GM19099 (cell line): ENCODE results near the gene CETN3.

Experiments
- POLR2A ChIP-seq: IDR thresholded peaks from 3 replicates; pipeline ENCODE4 v1.6.1; 2011; ENCODE audit warnings: low read depth; ENCODE audit not compliant: insufficient read length; ENCODE audit errors: extremely low read depth

CETN3 gene

GRCh38 chr5:90355635-90356034 lies 53.9 kb downstream of the CETN3 start:
- TF ChIP-seq POLR2A, result no peak

DNA sequence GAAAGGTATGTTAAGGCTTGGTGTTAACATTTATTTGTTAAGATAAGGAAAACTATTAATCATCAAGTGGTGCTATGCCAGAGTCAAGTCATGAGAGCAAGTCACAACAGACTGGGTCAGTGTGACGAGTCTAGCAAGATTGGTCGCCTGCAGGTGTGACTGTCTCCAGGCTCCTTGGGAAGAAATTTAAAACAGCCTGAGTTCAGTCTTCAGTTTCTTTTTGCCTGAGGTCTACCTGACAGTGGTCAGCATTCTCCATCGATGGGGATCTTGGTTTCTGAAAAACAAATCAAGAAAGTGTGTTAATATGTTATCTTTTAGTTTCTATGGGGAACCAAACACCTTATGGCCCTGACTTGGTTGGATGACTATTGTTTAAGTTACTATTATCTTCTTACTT lies 56.3 kb downstream of the CETN3 start:
- no peak for TF ChIP-seq POLR2A

- TF ChIP-seq POLR2A, result no peak
Observed at GRCh38 chr5:90351101-90351500, 58.5 kb downstream of the CETN3 start.

DNA sequence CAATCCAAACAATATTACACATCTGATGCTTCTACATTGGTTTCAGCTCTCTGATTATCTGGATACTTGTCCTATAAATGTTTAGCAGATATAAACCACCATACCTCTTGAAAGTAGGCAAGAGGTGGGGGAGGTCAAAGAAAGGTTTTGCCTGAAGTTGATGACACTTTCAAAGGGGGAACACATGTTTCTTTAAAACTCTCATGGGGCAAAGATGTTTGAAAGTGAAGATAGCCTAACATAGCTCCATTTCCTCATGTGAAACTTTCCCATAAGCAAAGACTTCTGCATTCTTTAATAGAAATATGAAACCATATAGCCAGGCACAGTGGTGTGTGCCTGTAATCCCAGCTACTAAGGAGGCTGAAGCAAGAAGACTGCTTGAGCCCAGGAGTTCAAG lies 62.1 kb downstream of the CETN3 start:
- TF ChIP-seq POLR2A, result no peak

GRCh38 chr5:90345684-90346083 lies 63.9 kb downstream of the CETN3 start:
- no peak for TF ChIP-seq POLR2A

DNA sequence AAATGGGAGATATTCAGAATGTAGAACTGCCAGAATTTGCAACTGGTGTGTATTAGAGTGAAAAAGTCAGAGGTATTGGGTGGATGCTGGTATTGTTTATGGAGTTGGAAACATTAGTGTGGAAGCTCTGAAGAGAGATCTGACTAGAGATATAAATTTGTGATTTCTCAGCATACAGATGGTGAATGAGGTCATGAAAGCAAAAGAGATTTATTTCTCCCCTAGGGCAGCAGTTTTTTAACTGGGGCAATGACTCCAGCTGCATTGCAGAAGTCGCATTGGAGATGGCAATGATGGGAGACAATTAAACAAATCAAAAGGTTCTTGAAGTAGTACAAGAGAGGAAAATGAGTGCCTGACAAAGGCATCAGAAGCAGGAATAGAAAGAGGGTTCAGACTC lies 64.9 kb downstream of the CETN3 start:
- TF ChIP-seq POLR2A, result no peak

DNA sequence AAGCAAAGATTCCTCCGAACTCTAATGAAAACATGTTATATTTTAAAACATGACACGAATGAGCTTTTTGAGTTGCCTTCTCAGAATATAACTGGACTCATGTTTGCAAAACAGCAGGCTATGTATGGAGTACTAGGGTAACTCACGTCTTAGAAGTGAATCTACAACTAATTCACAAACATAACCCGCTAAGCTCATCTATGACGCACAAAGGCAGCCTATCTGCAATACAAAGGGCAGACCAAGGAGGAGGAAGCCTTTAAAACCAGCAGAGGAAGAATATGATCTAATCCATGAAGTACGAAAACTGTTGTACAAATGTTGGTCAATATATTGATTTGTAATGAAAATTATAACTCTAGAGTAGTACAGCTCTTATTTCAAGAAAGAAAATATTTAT lies 67.0 kb downstream of the CETN3 start:
- no peak for TF ChIP-seq POLR2A
